ENCODE measurements around the gene RPTOR. TPM values are rescaled to one million over a fixed set of nuclear protein-coding genes. Genes with fewer than 3 reads are reported as not detected.

The RPTOR gene
- polyA plus RNA-seq, 1 of the 3 experiments (the other 2 are of a cell fraction), result 14.9 TPM

GRCh38 chr17:80720610-80721577 is 176.3 kb downstream of the RPTOR start:
- Histone ChIP-seq H3K4me2 (no peak overlapping the region), H3K4me3 (ENCODE audit: low read depth in 2 of 2, low read length in 1 of 2) (no peak overlapping the region), H3K9me2 (no peaks in the 10 kb centered on the region), H2AFZ (ENCODE audit: low read depth) (no peak overlapping the region), H3K4me1 (ENCODE audit: control insufficient read depth in 1 of 2, insufficient read depth in 2 of 2, low read depth in 1 of 2, low read length in 1 of 2) (peaks cover 17 to 23% of the 10 kb centered on the region in 2 experiments; a peak in 3 of 4 replicates), H3K79me2 (ENCODE audit: insufficient read depth) (peaks cover 58% of the 10 kb centered on the region), H3K9ac (no peak overlapping the region), H3K9me3 (no peaks in the 10 kb centered on the region), H3K27me3 (ENCODE audit: insufficient read depth) (no peaks in the 10 kb centered on the region), H4K20me1 (ENCODE audit: insufficient read depth) (no peaks in the 10 kb centered on the region), H3K36me3 (replicated peaks in 1 of 2; ENCODE audit: control insufficient read depth in 1 of 2, insufficient read depth in 2 of 2, low read length in 1 of 2) (no peaks in the 10 kb centered on the region), H3F3A (replicated peaks; ENCODE audit: insufficient read depth) (no peaks in the 10 kb centered on the region), H3K27ac (ENCODE audit: low read depth in 2 of 2, low read length in 1 of 2) (no peak overlapping the region)
- ChIA-PET CTCF (interaction anchor here (1.4 kb wide), 1 partner anchor 71 kb away, joined by 4 read pairs; no protein-coding TSS in a partner anchor), POLR2A (no interaction called here)
- whole genome bisulfite sequencing (ENCODE audit: low lambda C conversion rate), result 88% methylated on average over 33 of the region's 35 CpGs
- DNase-seq, result no peak
- TF ChIP-seq FOXJ3 (CRISPR knock-in tag; IDR thresholded peaks at IDR 0.05) (no peak), RFX5 (IDR thresholded peaks at IDR 0.05; ENCODE audit: low read length) (no peak), EP300 (IDR thresholded peaks at IDR 0.05; ENCODE audit: borderline replicate concordance in 1 of 2, low read depth in 1 of 2, low read length in 1 of 2) (no peak), SMC3 (IDR thresholded peaks at IDR 0.05; ENCODE audit: low read depth, low read length) (no peak), SIN3A (IDR thresholded peaks at IDR 0.05; ENCODE audit: borderline replicate concordance, low read depth, low read length) (no peak), USF1 (IDR thresholded peaks at IDR 0.05; ENCODE audit: borderline replicate concordance, low read depth) (no peak), REST (IDR thresholded peaks at IDR 0.05; ENCODE audit: low read depth, low read length) (no peak), MXI1 (IDR thresholded peaks at IDR 0.05; ENCODE audit: low read depth, low read length) (no peak), TAF1 (IDR thresholded peaks at IDR 0.05; ENCODE audit: borderline replicate concordance, low read depth, low read length) (no peak), CHD2 (IDR thresholded peaks at IDR 0.05; ENCODE audit: low read length, partially characterized antibody) (no peak), GABPA (IDR thresholded peaks at IDR 0.05; ENCODE audit: low read depth) (no peak), GATA2 (CRISPR knock-in tag; IDR thresholded peaks at IDR 0.05) (no peak), NFIC (IDR thresholded peaks at IDR 0.05; ENCODE audit: borderline replicate concordance) (no peak), ZBTB33 (IDR thresholded peaks at IDR 0.05; ENCODE audit: borderline replicate concordance, low read depth) (no peak), YY1 (IDR thresholded peaks at IDR 0.05; ENCODE audit: low read depth) (no peak)
